Measurements from ENCODE around the gene DNM2. TPM values are rescaled to one million over a fixed set of nuclear protein-coding genes. Genes with fewer than 3 reads are reported as not detected.
A peak's percentile ranks its signal among the peaks of the same experiment; 100 is the strongest.

Gene DNM2
- total and polyA plus RNA-seq, 9 of the 15 experiments (the other 6 are each of a cell fraction or from before 2014, with no cell fraction given), result 2.2 to 161 (median 72.6) TPM

GRCh38 chr19:10695401-10696398 lies 22.2 kb upstream of the DNM2 start (continued):
- 0 out of 2 replicates have a peak, but pooled peaks have one; percentile 42 for TF ChIP-seq ZNF766 (CRISPR knock-in tag; conservative IDR thresholded peaks at IDR 0.05)
- no peak for TF ChIP-seq TAF9B (IDR thresholded peaks at IDR 0.05; ENCODE audit: partially characterized antibody)
- peak; percentile 70; the same call in 1 of the 2 replicates for TF ChIP-seq NR3C1 (CRISPR knock-in tag; IDR thresholded peaks at IDR 0.05)
- 0 out of 2 replicates have a peak, but pooled peaks have one; percentile 50 for TF ChIP-seq TCF7 (IDR thresholded peaks at IDR 0.05; ENCODE audit: borderline replicate concordance)
- TF ChIP-seq LCOR (CRISPR knock-in tag; IDR thresholded peaks at IDR 0.05), result peak; percentile 93

- Histone ChIP-seq H3K9me1 (ENCODE audit: control insufficient read depth, insufficient read depth, low read length) (peaks cover 3% of the 10 kb centered on the region), H3K27me3 (ENCODE audit: control insufficient read depth in 2 of 2, insufficient read depth in 2 of 2, low read length in 2 of 2) (peaks cover 4 to 7% of the 10 kb centered on the region in 2 experiments; a peak in 2 of 5 replicates), H2AFZ (ENCODE audit: low read depth, low read length) (no peak overlapping the region; the same call in 1 of the 2 replicates), H3K79me2 (ENCODE audit: control insufficient read depth, insufficient read depth, low read length) (peaks cover 12% of the 10 kb centered on the region; the same call in 2 of the 3 replicates), H4K20me1 (replicated peaks; ENCODE audit: control insufficient read depth, insufficient read depth, low read length) (peaks cover 10% of the 10 kb centered on the region; the same call in 1 of the 2 replicates), H3K4me3 (no peak overlapping the region), H3K9me3 (replicated peaks; ENCODE audit: control insufficient read depth, insufficient read depth, low read depth, low read length) (no peaks in the 10 kb centered on the region), H3K9ac (ENCODE audit: insufficient read depth in 1 of 2, low read depth in 2 of 2, low read length in 2 of 2) (no peak overlapping the region), H3K4me1 (replicated peaks in 1 of 2; ENCODE audit: control insufficient read depth in 2 of 2, insufficient read depth in 2 of 2, low read length in 2 of 2) (peaks cover 6 to 34% of the 10 kb centered on the region in 2 experiments; a peak in 4 of 5 replicates), H3K27ac (ENCODE audit: extremely low read depth, low read depth, low read length) (no peak overlapping the region), H3K36me3 (ENCODE audit: control insufficient read depth, insufficient read depth, low read length) (peaks cover 4% of the 10 kb centered on the region; the same call in 1 of the 3 replicates), H3K4me2 (ENCODE audit: insufficient read depth, low read length) (no peak overlapping the region)
- DNase-seq (ENCODE audit: extremely low read depth in 1 of 4, low spot score in 3 of 4), result peak in 3 of 4 experiments; percentile 52 to 82 (median 54)
- WGBS (ENCODE audit: insufficient coverage, low coverage, missing lambda C conversion rate), result 11% methylated on average over 15 of the region's 15 CpGs
- in situ Hi-C loops (cut with MboI), result loop anchor here (5.0 kb wide), 2 partner anchors 117 to 217 kb away; no protein-coding TSS in a partner anchor
- no TSS peak for BruUV-seq (replicated peaks)
- ChIA-PET POLR2A (interaction anchor here (0.5 to 0.7 kb wide), 4 partner anchors 8 to 377 kb away, joined by 3 to 5 read pairs (median 3); no protein-coding TSS in a partner anchor), CTCF (ENCODE audit: low intra/inter-chr PET ratio) (interaction anchor here (0.6 to 4.8 kb wide), 7 partner anchors 44 to 283 kb away, joined by 3 to 50 read pairs (median 4); no protein-coding TSS in a partner anchor)
- FAIRE-seq, result peak; percentile 19
- intact Hi-C loops (cut with micrococcal nuclease), result loop anchor here (1.0 to 5.0 kb wide), 3 partner anchors 118 to 297 kb away; partner anchors contain the start of gene CDC37
- peak; percentile 15; the same call in 1 of the 3 replicates for ATAC-seq
- TF ChIP-seq HDAC2 (IDR thresholded peaks at IDR 0.05) (peak; percentile 56; the same call in 1 of the 2 replicates), DNMT1 (IDR thresholded peaks at IDR 0.05) (no peak), REST (IDR thresholded peaks at IDR 0.05; ENCODE audit: borderline replicate concordance) (peak; percentile 63), REST (CRISPR knock-in tag; IDR thresholded peaks at IDR 0.05; ENCODE audit: low read depth) (no peak)
Observed at GRCh38 chr19:10699650-10700335, 18.1 kb upstream of the DNM2 start.
